H1 (cell line): ENCODE measurements around the gene RHBDD1. TPM values are rescaled to one million over a fixed set of nuclear protein-coding genes. Genes with fewer than 3 reads are reported as not detected.
A peak's percentile ranks its signal among the peaks of the same experiment; 100 is the strongest.
"Not testable (repeated sequence)": the region's sequence is repeated elsewhere in the genome, so short reads cannot be mapped to it uniquely, and the experiment has no call there.

Experiments used
- CTCF ChIA-PET: fragments of 300-600 bp; sonication (Branson Sonifier 250); formaldehyde crosslinking; loops from one replicate; lab custom pipeline; 2021; ENCODE audit not compliant: partially characterized antibody; lab: Charles Lee
- POLR2A ChIA-PET: fragments of 300-600 bp; sonication (Branson Sonifier 250); formaldehyde crosslinking; loops from one replicate; lab custom pipeline; 2021; ENCODE audit warnings: inconsistent platforms; ENCODE audit not compliant: partially characterized antibody; lab: Charles Lee
- DNase-seq, 2 experiments: peaks; one replicate each; pipeline versions ENCODE4 v3.0.0 to v3.0.0-alpha.2; 2010 to 2022; ENCODE audit warnings: low spot score in 2 of 2, low read depth in 1 of 2, mixed read lengths in 1 of 2
- FAIRE-seq: peaks from 2 replicates; lab custom pipeline; 2011; peaks lifted over from hg19 to GRCh38; lab: Jason Lieb, UNC
- H2AFZ ChIP-seq: 2 replicates; pipeline ENCODE4 v1.8.1; 2012; ENCODE audit warnings: low read length, inconsistent platforms
- H2AK5ac ChIP-seq: 2 replicates; pipeline ENCODE4 v1.6.1; 2013; ENCODE audit warnings: low read depth, low read length
- H2BK120ac ChIP-seq: replicated peaks from 2 replicates; pipeline ENCODE3; 2013; ENCODE audit warnings: low read depth, low read length, inconsistent platforms
- H2BK12ac ChIP-seq: 2 replicates; pipeline ENCODE4 v1.6.1; 2013; ENCODE audit warnings: low read depth, low read length
- H2BK15ac ChIP-seq: 2 replicates; pipeline ENCODE4 v1.6.1; 2013; ENCODE audit warnings: low read length
- H2BK20ac ChIP-seq: 2 replicates; pipeline ENCODE4 v1.6.1; 2013; ENCODE audit warnings: low read length
- H2BK5ac ChIP-seq: 2 replicates; pipeline ENCODE4 v1.6.1; 2013; ENCODE audit warnings: low read depth, low read length
- H3K14ac ChIP-seq: 2 replicates; pipeline ENCODE4 v1.6.1; 2013; ENCODE audit warnings: inconsistent platforms; ENCODE audit not compliant: insufficient read length
- H3K18ac ChIP-seq: 2 replicates; pipeline ENCODE4 v1.6.1; 2013; ENCODE audit warnings: low read length; ENCODE audit errors: extremely low read depth
- H3K23ac ChIP-seq: 2 replicates; pipeline ENCODE4 v1.6.1; 2013; ENCODE audit warnings: inconsistent platforms; ENCODE audit not compliant: insufficient read length
- H3K23me2 ChIP-seq: 2 replicates; pipeline ENCODE4 v1.6.1; 2013; ENCODE audit warnings: low read depth, low read length
- H3K27ac ChIP-seq: 2 replicates; pipeline ENCODE4 v1.6.1; 2011; ENCODE audit warnings: low read depth, low read length, inconsistent platforms
- H3K27me3 ChIP-seq, 4 experiments: replicated peaks in 1 of 4; 1 replicate in 1 of 4; 2 replicates in 3 of 4; pipeline versions ENCODE4 v1.6.1 to v1.8.1; 2011 to 2013; ENCODE audit warnings: low read length in 3 of 4, mild to moderate bottlenecking in 3 of 4, inconsistent platforms in 2 of 4, mixed read lengths in 2 of 4, moderate library complexity in 1 of 4; ENCODE audit not compliant: control insufficient read depth in 3 of 4, insufficient read depth in 3 of 4; ENCODE audit errors: extremely low read depth in 1 of 4
- H3K36me3 ChIP-seq, 4 experiments: 2 replicates each; pipeline versions ENCODE4 v1.6.1 to v1.8.1; 2011 to 2013; ENCODE audit warnings: mild to moderate bottlenecking in 4 of 4, low read length in 3 of 4, moderate library complexity in 2 of 4, control low read depth in 1 of 4, inconsistent platforms in 1 of 4; ENCODE audit not compliant: insufficient read depth in 4 of 4, control insufficient read depth in 2 of 4
- H3K4ac ChIP-seq: replicated peaks from 2 replicates; pipeline ENCODE3; 2013; ENCODE audit warnings: low read length, low read depth, mixed read lengths, inconsistent platforms; ENCODE audit not compliant: insufficient read length
- H3K4me1 ChIP-seq, 4 experiments: replicated peaks in 1 of 4; 1 replicate in 1 of 4; 2 replicates in 3 of 4; pipeline versions ENCODE4 v1.6.1 to v1.8.1; 2011 to 2013; ENCODE audit warnings: low read length in 3 of 4, inconsistent platforms in 2 of 4, mixed read lengths in 1 of 4; ENCODE audit not compliant: insufficient read depth in 4 of 4, control insufficient read depth in 3 of 4
- H3K4me2 ChIP-seq, 2 experiments: 2 replicates each; pipeline versions ENCODE4 v1.6.1 to v1.8.1; 2011 to 2013; ENCODE audit warnings: low read depth in 2 of 2, low read length in 2 of 2, control low read depth in 1 of 2, inconsistent platforms in 1 of 2, mild to moderate bottlenecking in 1 of 2; ENCODE audit not compliant: insufficient read depth in 1 of 2
- H3K4me3 ChIP-seq, 4 experiments: fragments of 200-600, 300-600 bp in 1 of 4; sonication (generic), shearing (Covaris generic), sonication (Bioruptor Twin) in 1 of 4; 2 replicates each; pipeline versions ENCODE4 v1.5.1 to v1.8.1; 2011 to 2016; ENCODE audit warnings: low read length in 4 of 4, low read depth in 3 of 4, control low read depth in 2 of 4, inconsistent platforms in 2 of 4, mild to moderate bottlenecking in 2 of 4, mixed read lengths in 1 of 4, moderate library complexity in 1 of 4; ENCODE audit not compliant: insufficient read depth in 2 of 4; ENCODE audit errors: extremely low read depth in 1 of 4
- H3K56ac ChIP-seq: replicated peaks from 2 replicates; pipeline ENCODE3; 2013; ENCODE audit warnings: low read depth, mild to moderate bottlenecking, mixed read lengths, low read length, inconsistent platforms; ENCODE audit not compliant: insufficient read length
- H3K79me1 ChIP-seq: 2 replicates; pipeline ENCODE4 v1.6.1; 2013; ENCODE audit warnings: low read depth, low read length, control low read depth
- H3K79me2 ChIP-seq, 2 experiments: 2 replicates each; pipeline versions ENCODE4 v1.6.1 to v1.8.1; 2012 to 2013; ENCODE audit warnings: low read length in 2 of 2, mild to moderate bottlenecking in 2 of 2, inconsistent platforms in 1 of 2; ENCODE audit not compliant: insufficient read depth in 2 of 2, control insufficient read depth in 1 of 2
- H3K9ac ChIP-seq, 4 experiments: replicated peaks in 1 of 4; 1 replicate in 1 of 4; 2 replicates in 3 of 4; pipeline versions ENCODE4 v1.6.1 to v1.8.1; 2011 to 2013; ENCODE audit warnings: low read depth in 3 of 4, low read length in 3 of 4, control low read depth in 2 of 4, mild to moderate bottlenecking in 2 of 4, moderate library complexity in 2 of 4, inconsistent platforms in 1 of 4; ENCODE audit errors: extremely low read depth in 1 of 4
- H3K9me3 ChIP-seq, 2 experiments: 2 replicates each; pipeline versions ENCODE4 v1.6.1 to v1.8.1; 2012 to 2013; ENCODE audit warnings: mild to moderate bottlenecking in 2 of 2, moderate library complexity in 2 of 2, control low read depth in 1 of 2, inconsistent platforms in 1 of 2, low read depth in 1 of 2, low read length in 1 of 2, mixed read lengths in 1 of 2; ENCODE audit not compliant: insufficient read depth in 2 of 2
- H4K20me1 ChIP-seq, 2 experiments: replicated peaks in 1 of 2; 2 replicates each; pipeline versions ENCODE3 to v1.8.1; 2011 to 2013; ENCODE audit warnings: inconsistent platforms in 2 of 2, low read length in 2 of 2, mild to moderate bottlenecking in 1 of 2; ENCODE audit not compliant: insufficient read depth in 2 of 2, control insufficient read depth in 1 of 2
- H4K5ac ChIP-seq: 2 replicates; pipeline ENCODE4 v1.6.1; 2013; ENCODE audit warnings: low read length, low read depth, mixed read lengths, inconsistent platforms; ENCODE audit not compliant: insufficient read length
- H4K8ac ChIP-seq: 2 replicates; pipeline ENCODE4 v1.8.0; 2013; ENCODE audit warnings: mild to moderate bottlenecking, moderate library complexity, low read length, inconsistent platforms; ENCODE audit not compliant: insufficient read depth; ENCODE audit errors: extremely low read depth
- H4K91ac ChIP-seq: replicated peaks from 2 replicates; pipeline ENCODE3; 2013; ENCODE audit warnings: low read length, mixed read lengths, inconsistent platforms; ENCODE audit not compliant: insufficient read length
- WGBS, 2 experiments: shearing (Covaris generic) in 1 of 2; methylation state at CpG; one replicate each; pipeline versions ENCODE4 v1.1.6 to v1.1.7; 2013 to 2015; ENCODE audit warnings: low lambda C conversion rate in 2 of 2, mixed read lengths in 2 of 2, inconsistent platforms in 1 of 2, low coverage in 1 of 2, missing lambda C conversion rate in 1 of 2; ENCODE audit not compliant: insufficient replicate concordance in 2 of 2, insufficient coverage in 1 of 2, insufficient read length in 1 of 2; ENCODE audit errors: extremely low coverage in 1 of 2, missing lambda C conversion rate in 1 of 2; 5-methylcytosine and 5-hydroxymethylcytosine counted together
- polyA plus RNA-seq, 7 experiments: library from polyadenylated mRNA; depleted of rRNA in 3 of 7; stranded (reverse) in 5 of 7; unstranded in 2 of 7; fragments of >200 nt in 5 of 7; fragments of 200-250 nt in 2 of 7; gene quantifications; 1 replicate in 5 of 7; 2 replicates in 1 of 7; 4 replicates in 1 of 7; pipeline versions ENCODE4 v1.2.1 to v1.2.3, GENCODE V29; 2011 to 2013; ENCODE audit warnings: missing spikeins in 2 of 7, mixed read lengths in 2 of 7
- total RNA-seq: library from RNA; stranded (reverse); fragmentation: NEBNext Ultra II Directional; extraction: Animal tissue kit (Norgen Biotek cat#: 25700); gene quantifications from 2 replicates; pipeline ENCODE4 v1.2.1, GENCODE V29; 2021

Gene RHBDD1
- total and polyA plus RNA-seq, 2 of the 8 experiments (the other 6 are each of a cell fraction or from before 2014, with no cell fraction given) = 10.5 to 23.1 TPM

GRCh38 chr2:226834880-226835279, 974 bp upstream of the RHBDD1 start:
- not testable (repeated sequence) for H3K23ac ChIP-seq, H2BK120ac ChIP-seq, H3K27me3 ChIP-seq, H3K18ac ChIP-seq, H3K56ac ChIP-seq, H3K23me2 ChIP-seq, H3K4me1 ChIP-seq, H4K20me1 ChIP-seq, H3K4ac ChIP-seq, H2AK5ac ChIP-seq, H4K91ac ChIP-seq, H3K27ac ChIP-seq, H3K79me2 ChIP-seq, FAIRE-seq, H3K9me3 ChIP-seq, H2BK5ac ChIP-seq, H2BK20ac ChIP-seq, H3K79me1 ChIP-seq, H2AFZ ChIP-seq, H4K8ac ChIP-seq, H2BK12ac ChIP-seq, H2BK15ac ChIP-seq, H3K36me3 ChIP-seq, H3K14ac ChIP-seq, H3K9ac ChIP-seq, H4K5ac ChIP-seq, DNase-seq
- Histone ChIP-seq H3K4me3 (peak overlapping the region in 2 of 4 experiments; percentile 67 to 70; a peak in 3 of 8 replicates), H3K4me2 (peak overlapping the region; percentile 67 to 73; a peak in 2 of 4 replicates)
- ChIA-PET CTCF (interaction anchor here (0.7 to 2.6 kb wide), 9 partner anchors 32 to 1713 kb away, joined by 3 to 8 read pairs (median 4); partner anchors contain the start of gene IRS1), POLR2A (interaction anchor here (0.7 to 1.7 kb wide), 10 partner anchors 8 to 1172 kb away, joined by 3 to 10 read pairs (median 4); no protein-coding TSS in a partner anchor)
- WGBS, 2 experiments = 88% methylated on average over 18 of the region's 18 CpGs; no CpG with 5 or more reads in 1 of the 2 experiments
